ENCODE results near the gene KLHL10. TPM values are rescaled to one million over a fixed set of nuclear protein-coding genes. Genes with fewer than 3 reads are reported as not detected.

The KLHL10 gene
- total RNA-seq, 1 experiment from 2014 or later: not detected

GRCh38 chr17:41864836-41865595 lies 27.4 kb downstream of the KLHL10 start, which contains the start of gene KLHL11:
Gene KLHL11, minus strand, starts transcription at chr17:41865423. Its CDS starts 53 bp downstream, at chr17:41865370.
- no peak within 1 kb of the TSS for H3K27ac Mint-ChIP-seq (ENCODE audit: low read depth, unreplicated experiment)
- CTCF ChIA-PET: interaction anchor here (0.6 to 1.3 kb wide), 7 partner anchors 28 to 981 kb away, joined by 3 to 4 read pairs (median 3); no protein-coding TSS in a partner anchor

GRCh38 chr17:41865596-41865893 lies 27.9 kb downstream of the KLHL10 start:
- Mint-ChIP-seq H3K27ac (ENCODE audit: low read depth, unreplicated experiment) (no peak overlapping the region), H3K4me1 (ENCODE audit: insufficient read depth, unreplicated experiment) (peaks cover 7% of the 10 kb centered on the region), H3K4me3 (ENCODE audit: unreplicated experiment) (no peak overlapping the region), H3K36me3 (ENCODE audit: insufficient read depth, unreplicated experiment) (peaks cover 48% of the 10 kb centered on the region), H3K27me3 (ENCODE audit: insufficient read depth, unreplicated experiment) (no peaks in the 10 kb centered on the region), H3K9me3 (ENCODE audit: unreplicated experiment) (no peaks in the 10 kb centered on the region)
- TF ChIP-seq CTCF (IDR thresholded peaks at IDR 0.05; ENCODE audit: unreplicated experiment): no peak
- BruUV-seq (replicated peaks): no TSS peak
- intact Hi-C loops (cut with micrococcal nuclease): loop anchor here (2.0 kb wide), 1 partner anchor 53 kb away; the partner anchor contains the start of gene FKBP10
- ChIA-PET CTCF (interaction anchor here (0.6 to 0.9 kb wide), 4 partner anchors 64 to 980 kb away, joined by 3 to 4 read pairs (median 3); no protein-coding TSS in a partner anchor), POLR2A (interaction anchor here (0.6 to 3.5 kb wide), 28 partner anchors 8 to 232 kb away, joined by 3 to 40 read pairs (median 5); partner anchors contain the start of genes ACLY, CNP, EIF1 and FKBP10)
- no peak for DNase-seq (ENCODE audit: unreplicated experiment)

More at GRCh38 chr17:41864836-41865595, 27.4 kb downstream of the KLHL10 start, which contains the start of gene KLHL11:
- no peak within 1 kb of the TSS for H3K4me3 Mint-ChIP-seq (ENCODE audit: unreplicated experiment)
- TF ChIP-seq CTCF (IDR thresholded peaks at IDR 0.05; ENCODE audit: unreplicated experiment): no peak
- H3K27me3 Mint-ChIP-seq (ENCODE audit: insufficient read depth, unreplicated experiment): no peaks in the 10 kb centered on the region
- H3K36me3 Mint-ChIP-seq (ENCODE audit: insufficient read depth, unreplicated experiment): peaks cover 42% of the 10 kb centered on the region
- no peaks in the 10 kb centered on the region for H3K9me3 Mint-ChIP-seq (ENCODE audit: unreplicated experiment)
- DNase-seq (ENCODE audit: unreplicated experiment): peak; percentile 89
- intact Hi-C loops (cut with micrococcal nuclease): loop anchor here (2.0 kb wide), 1 partner anchor 52 kb away; the partner anchor contains the start of gene FKBP10
- peaks cover 7% of the 10 kb centered on the region for H3K4me1 Mint-ChIP-seq (ENCODE audit: insufficient read depth, unreplicated experiment)
- POLR2A ChIA-PET: interaction anchor here (0.6 to 3.5 kb wide), 35 partner anchors 9 to 741 kb away, joined by 3 to 40 read pairs (median 4); partner anchors contain the start of genes ACLY, CNP, EIF1 and FKBP10
- no TSS peak for BruUV-seq (replicated peaks)

GRCh38 chr17:41868568-41868967 lies 30.9 kb downstream of the KLHL10 start:
- ChIA-PET CTCF (no interaction called here), POLR2A (interaction anchor here (1.2 kb wide), 1 partner anchor 49 kb away, joined by 3 read pairs; no protein-coding TSS in a partner anchor)
- H3K9me3 Mint-ChIP-seq (ENCODE audit: unreplicated experiment): no peaks in the 10 kb centered on the region
- no TSS peak for BruUV-seq (replicated peaks)
- no peak overlapping the region for H3K27ac Mint-ChIP-seq (ENCODE audit: low read depth, unreplicated experiment)
- DNase-seq (ENCODE audit: unreplicated experiment): no peak
- no peaks in the 10 kb centered on the region for H3K27me3 Mint-ChIP-seq (ENCODE audit: insufficient read depth, unreplicated experiment)
- intact Hi-C loops (cut with micrococcal nuclease): no loop called here
- no peak for TF ChIP-seq CTCF (IDR thresholded peaks at IDR 0.05; ENCODE audit: unreplicated experiment)
- no peak overlapping the region for H3K4me3 Mint-ChIP-seq (ENCODE audit: unreplicated experiment)
- peaks cover 71% of the 10 kb centered on the region for H3K36me3 Mint-ChIP-seq (ENCODE audit: insufficient read depth, unreplicated experiment)
- H3K4me1 Mint-ChIP-seq (ENCODE audit: insufficient read depth, unreplicated experiment): no peaks in the 10 kb centered on the region

- Mint-ChIP-seq H3K4me3 (ENCODE audit: unreplicated experiment) (no peak overlapping the region), H3K4me1 (ENCODE audit: insufficient read depth, unreplicated experiment) (no peaks in the 10 kb centered on the region), H3K27me3 (ENCODE audit: insufficient read depth, unreplicated experiment) (no peaks in the 10 kb centered on the region), H3K9me3 (ENCODE audit: unreplicated experiment) (no peaks in the 10 kb centered on the region), H3K27ac (ENCODE audit: low read depth, unreplicated experiment) (no peak overlapping the region), H3K36me3 (ENCODE audit: insufficient read depth, unreplicated experiment) (peaks cover 79% of the 10 kb centered on the region)
- no TSS peak for BruUV-seq (replicated peaks)
- no peak for DNase-seq (ENCODE audit: unreplicated experiment)
- intact Hi-C loops (cut with micrococcal nuclease): no loop called here
- ChIA-PET POLR2A (interaction anchor here (0.8 to 1.2 kb wide), 2 partner anchors 11 to 48 kb away, joined by 3 read pairs; no protein-coding TSS in a partner anchor), CTCF (no interaction called here)
- TF ChIP-seq CTCF (IDR thresholded peaks at IDR 0.05; ENCODE audit: unreplicated experiment): no peak
These were observed 31.8 kb downstream of the KLHL10 start for GRCh38 chr17:41869426-41869825.
